Lower leg skin (tissue), 3 donors: ENCODE measurements around the gene TNS2.

Experiments
- POLR2A ChIP-seq, 2 donors: fragments of 450-650 bp; IDR thresholded peaks; one replicate each; pipeline ENCODE4 v1.6.1; 2016 to 2017; ENCODE audit warnings: antibody characterized with exemption in 2 of 2, mild to moderate bottlenecking in 1 of 2, moderate library complexity in 1 of 2
- TF ChIP-seq, protein P1 (sequence below), 3 donors: fragments of 450-650 bp; IDR thresholded peaks; one replicate each; pipeline ENCODE4 v1.5.1; 2016; ENCODE audit warnings: antibody characterized with exemption in 3 of 3, mild to moderate bottlenecking in 3 of 3, moderate library complexity in 2 of 3

DNA sequence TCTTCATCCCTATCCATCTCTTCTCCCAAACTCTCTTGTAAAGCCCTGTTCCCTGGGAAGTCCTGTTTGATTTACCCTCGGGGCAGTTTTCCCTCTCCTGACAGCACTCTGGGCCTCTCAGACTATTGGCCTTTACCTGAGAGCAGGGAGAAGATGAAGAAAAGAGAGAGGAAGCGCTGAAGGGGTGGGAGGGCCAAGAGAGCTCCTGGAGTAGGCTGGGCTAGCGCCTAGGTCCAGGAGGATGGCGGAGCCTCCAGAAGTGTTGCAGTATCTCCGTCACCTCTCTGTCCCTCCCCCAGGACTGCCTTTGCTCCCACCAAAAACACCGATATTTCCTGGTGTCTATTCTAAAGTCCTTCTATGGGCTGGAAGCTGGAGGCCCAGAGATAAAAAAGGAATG lies 41.9 kb downstream of the TNS2 start:
- TF ChIP-seq, protein P1, sequence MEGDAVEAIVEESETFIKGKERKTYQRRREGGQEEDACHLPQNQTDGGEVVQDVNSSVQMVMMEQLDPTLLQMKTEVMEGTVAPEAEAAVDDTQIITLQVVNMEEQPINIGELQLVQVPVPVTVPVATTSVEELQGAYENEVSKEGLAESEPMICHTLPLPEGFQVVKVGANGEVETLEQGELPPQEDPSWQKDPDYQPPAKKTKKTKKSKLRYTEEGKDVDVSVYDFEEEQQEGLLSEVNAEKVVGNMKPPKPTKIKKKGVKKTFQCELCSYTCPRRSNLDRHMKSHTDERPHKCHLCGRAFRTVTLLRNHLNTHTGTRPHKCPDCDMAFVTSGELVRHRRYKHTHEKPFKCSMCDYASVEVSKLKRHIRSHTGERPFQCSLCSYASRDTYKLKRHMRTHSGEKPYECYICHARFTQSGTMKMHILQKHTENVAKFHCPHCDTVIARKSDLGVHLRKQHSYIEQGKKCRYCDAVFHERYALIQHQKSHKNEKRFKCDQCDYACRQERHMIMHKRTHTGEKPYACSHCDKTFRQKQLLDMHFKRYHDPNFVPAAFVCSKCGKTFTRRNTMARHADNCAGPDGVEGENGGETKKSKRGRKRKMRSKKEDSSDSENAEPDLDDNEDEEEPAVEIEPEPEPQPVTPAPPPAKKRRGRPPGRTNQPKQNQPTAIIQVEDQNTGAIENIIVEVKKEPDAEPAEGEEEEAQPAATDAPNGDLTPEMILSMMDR (IDR thresholded peaks at IDR 0.05): no peak
- no peak for TF ChIP-seq POLR2A (IDR thresholded peaks at IDR 0.05)
